Testis (tissue), 3 donors: Measurements from ENCODE around the gene IL1RAP. TPM values are rescaled to one million over a fixed set of nuclear protein-coding genes. Genes with fewer than 3 reads are reported as not detected.
A peak's percentile ranks its signal among the peaks of the same experiment; 100 is the strongest.

Experiments
- DNase-seq: peaks from one replicate; pipeline ENCODE4 v3.0.0-alpha.2; 2019
- H3K27ac ChIP-seq, 2 donors: fragments of 200-600 bp; sonication (generic); one replicate each; pipeline ENCODE4 v1.5.1; 2019
- H3K27me3 ChIP-seq: fragments of 200-600 bp; sonication (generic); one replicate; pipeline ENCODE4 v1.5.1; 2019
- H3K36me3 ChIP-seq: fragments of 200-600 bp; sonication (generic); one replicate; pipeline ENCODE4 v1.5.1; 2017; ENCODE audit warnings: low read depth; ENCODE audit errors: missing control alignments
- H3K4me1 ChIP-seq: fragments of 200-600 bp; sonication (generic); one replicate; pipeline ENCODE4 v1.5.1; 2019
- H3K4me3 ChIP-seq, 2 donors: fragments of 200-600 bp; sonication (generic); one replicate each; pipeline ENCODE4 v1.5.1; 2017 to 2019
- H3K9me3 ChIP-seq: fragments of 200-600 bp; sonication (generic); one replicate; pipeline ENCODE4 v1.5.1; 2017
- POLR2A ChIP-seq: fragments of 450-650 bp; IDR thresholded peaks from one replicate; pipeline ENCODE4 v1.6.1; 2017; ENCODE audit warnings: antibody characterized with exemption, mild to moderate bottlenecking, moderate library complexity
- WGBS, 2 donors: methylation state at CpG; one replicate each; pipeline ENCODE4 v1.1.5; 2018; 5-methylcytosine and 5-hydroxymethylcytosine counted together
- intact Hi-C: fragments of 100-400 bp; cut with DNase I; formaldehyde crosslinking; loops from one replicate; pipeline ENCODE4 v1.15.1; 2023; ENCODE audit warnings: low total_unique reads
- polyA plus RNA-seq: library from polyadenylated mRNA; stranded (reverse); fragments of 350-450 nt; fragmentation: Illumina TruSeq; extraction: RNeasy Lipid Tissue Mini Kit (QIAGEN cat#74804); gene quantifications from one replicate; pipeline ENCODE4 v1.2.3, GENCODE V29; 2014; ENCODE audit warnings: low read depth, low replicate concordance; ENCODE audit not compliant: insufficient read depth
- total RNA-seq, 2 donors: library from RNA; depleted of rRNA; stranded (reverse); fragments of >200 nt; gene quantifications; one replicate each; pipeline ENCODE4 v1.2.3, GENCODE V29; 2016
- TF ChIP-seq, protein P1 (sequence below), 3 experiments: fragments of 450-650 bp in 2 of 3; fragments of 200-600 bp in 1 of 3; sonication (generic) in 1 of 3; IDR thresholded peaks; one replicate each; pipeline ENCODE4 v1.5.1; 2016 to 2019; ENCODE audit warnings: antibody characterized with exemption in 3 of 3, mild to moderate bottlenecking in 2 of 3, moderate library complexity in 1 of 3

Gene IL1RAP
- total and polyA plus RNA-seq, 3 donors from 2014 or later = 1.7 to 3.2 (median 2.1) TPM

DNA sequence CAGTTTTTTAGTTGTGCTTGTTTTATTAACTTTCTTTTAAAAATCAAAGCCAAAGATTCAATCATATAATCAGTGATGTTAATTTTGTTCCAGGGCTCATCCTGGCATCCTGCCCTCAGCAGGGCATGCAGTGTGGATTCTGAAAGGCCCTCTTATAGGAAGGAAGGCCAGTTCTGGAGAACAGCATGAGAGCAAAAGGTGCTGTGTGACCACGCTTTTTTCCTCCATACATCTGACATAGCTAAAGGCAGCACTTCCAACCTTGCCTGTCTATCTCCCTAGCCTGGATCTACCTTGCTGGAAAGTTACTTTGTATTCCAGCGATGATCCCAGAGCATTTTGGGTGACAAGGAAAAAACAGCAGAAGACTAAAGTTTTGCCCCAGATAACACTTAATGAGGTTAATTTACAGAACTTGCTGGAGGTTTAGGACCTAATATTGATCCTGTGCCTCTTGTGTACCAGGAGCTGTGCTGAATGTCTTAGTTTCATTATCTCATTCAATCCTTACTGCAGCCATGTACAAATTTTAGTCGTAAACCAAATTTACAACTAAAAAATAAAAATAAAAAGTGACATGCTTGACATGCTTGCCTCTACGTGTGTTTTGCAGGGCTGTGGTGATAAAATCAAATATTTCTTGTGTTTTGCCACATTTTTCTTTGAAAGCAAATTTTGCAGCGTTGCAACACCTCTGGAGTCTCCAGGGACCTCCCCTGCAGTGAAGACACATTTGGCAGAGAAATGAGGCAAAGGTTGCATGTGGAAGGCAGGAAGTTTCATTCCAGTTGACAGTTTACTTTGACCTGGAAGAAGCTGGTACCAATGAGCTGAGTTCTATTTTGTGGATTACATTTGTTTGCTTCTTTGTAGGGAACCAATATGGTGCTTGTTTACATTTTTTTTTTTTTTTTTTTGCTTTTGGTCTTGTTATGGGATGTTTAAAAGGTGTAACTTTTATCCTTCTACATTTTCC, 13.2 kb downstream of the IL1RAP start:
- WGBS, 2 donors = 84 to 90% methylated on average over 5 of the region's 5 CpGs
- Histone ChIP-seq H3K27me3 (no peaks in the 10 kb centered on the region), H3K4me3 (no peak overlapping the region), H3K36me3 (no peaks in the 10 kb centered on the region), H3K27ac (no peak overlapping the region), H3K4me1 (no peaks in the 10 kb centered on the region), H3K9me3 (no peaks in the 10 kb centered on the region)
- TF ChIP-seq POLR2A = no peak
- TF ChIP-seq, protein P1, sequence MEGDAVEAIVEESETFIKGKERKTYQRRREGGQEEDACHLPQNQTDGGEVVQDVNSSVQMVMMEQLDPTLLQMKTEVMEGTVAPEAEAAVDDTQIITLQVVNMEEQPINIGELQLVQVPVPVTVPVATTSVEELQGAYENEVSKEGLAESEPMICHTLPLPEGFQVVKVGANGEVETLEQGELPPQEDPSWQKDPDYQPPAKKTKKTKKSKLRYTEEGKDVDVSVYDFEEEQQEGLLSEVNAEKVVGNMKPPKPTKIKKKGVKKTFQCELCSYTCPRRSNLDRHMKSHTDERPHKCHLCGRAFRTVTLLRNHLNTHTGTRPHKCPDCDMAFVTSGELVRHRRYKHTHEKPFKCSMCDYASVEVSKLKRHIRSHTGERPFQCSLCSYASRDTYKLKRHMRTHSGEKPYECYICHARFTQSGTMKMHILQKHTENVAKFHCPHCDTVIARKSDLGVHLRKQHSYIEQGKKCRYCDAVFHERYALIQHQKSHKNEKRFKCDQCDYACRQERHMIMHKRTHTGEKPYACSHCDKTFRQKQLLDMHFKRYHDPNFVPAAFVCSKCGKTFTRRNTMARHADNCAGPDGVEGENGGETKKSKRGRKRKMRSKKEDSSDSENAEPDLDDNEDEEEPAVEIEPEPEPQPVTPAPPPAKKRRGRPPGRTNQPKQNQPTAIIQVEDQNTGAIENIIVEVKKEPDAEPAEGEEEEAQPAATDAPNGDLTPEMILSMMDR (IDR thresholded peaks at IDR 0.05) = no peak
- intact Hi-C loops = no loop called here
- no peak for DNase-seq

DNA sequence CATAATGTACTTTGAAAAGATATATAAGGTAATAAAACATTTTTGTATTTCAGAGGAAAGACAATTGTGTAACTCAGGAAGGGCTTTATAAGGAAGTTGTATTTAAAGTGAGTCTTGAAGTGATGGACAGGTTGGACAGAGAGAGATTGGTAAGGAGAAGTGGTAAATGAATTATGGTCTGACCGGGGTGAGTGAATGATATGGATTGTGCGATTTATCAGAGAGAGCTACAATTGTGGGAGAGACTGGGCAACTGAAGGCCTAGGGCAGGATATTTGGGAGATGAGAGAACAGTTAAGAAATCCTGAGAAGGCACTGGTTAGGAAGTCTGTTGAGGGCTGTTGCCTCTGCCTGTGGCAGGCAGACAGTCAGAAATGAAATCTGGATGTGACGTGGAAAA, 14.8 kb downstream of the IL1RAP start:
- Histone ChIP-seq H3K27me3 (no peaks in the 10 kb centered on the region), H3K27ac (no peak overlapping the region), H3K9me3 (no peaks in the 10 kb centered on the region), H3K4me1 (peaks cover 4% of the 10 kb centered on the region), H3K4me3 (no peak overlapping the region), H3K36me3 (no peaks in the 10 kb centered on the region)
- WGBS, 2 donors = 80 to 85% methylated on average over 3 of the region's 3 CpGs
- DNase-seq = no peak
- intact Hi-C loops = no loop called here
- TF ChIP-seq, protein P1 (IDR thresholded peaks at IDR 0.05) = no peak
- TF ChIP-seq POLR2A = no peak

DNA sequence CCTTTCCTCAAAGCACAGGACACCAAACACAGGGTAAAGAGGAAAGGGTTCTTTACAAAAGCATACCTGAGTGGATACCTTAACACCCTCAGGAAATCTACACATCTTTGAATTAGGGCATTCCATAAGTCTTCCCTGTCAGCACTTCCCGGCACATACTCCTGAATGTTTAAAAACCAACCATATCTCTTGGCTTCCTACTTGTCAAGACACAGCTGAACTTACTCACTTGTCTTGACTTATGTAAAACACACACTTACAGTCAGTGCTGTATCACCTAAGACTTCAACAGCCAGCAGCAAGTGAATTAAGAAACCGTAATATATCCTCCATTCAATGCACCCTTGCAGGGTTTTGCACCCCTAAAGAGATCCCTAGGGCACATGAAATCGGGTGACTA, 17.5 kb downstream of the IL1RAP start:
- no peaks in the 10 kb centered on the region for H3K27me3 ChIP-seq
- no peak overlapping the region for H3K27ac ChIP-seq
- H3K4me1 ChIP-seq = peaks cover 4% of the 10 kb centered on the region
- no peaks in the 10 kb centered on the region for H3K36me3 ChIP-seq
- TF ChIP-seq, protein P1 (IDR thresholded peaks at IDR 0.05) = no peak
- 89 to 93% methylated on average over 3 of the region's 3 CpGs for WGBS, 2 donors
- H3K9me3 ChIP-seq = no peaks in the 10 kb centered on the region
- intact Hi-C loops = no loop called here
- no peak for DNase-seq
- no peak overlapping the region for H3K4me3 ChIP-seq

DNA sequence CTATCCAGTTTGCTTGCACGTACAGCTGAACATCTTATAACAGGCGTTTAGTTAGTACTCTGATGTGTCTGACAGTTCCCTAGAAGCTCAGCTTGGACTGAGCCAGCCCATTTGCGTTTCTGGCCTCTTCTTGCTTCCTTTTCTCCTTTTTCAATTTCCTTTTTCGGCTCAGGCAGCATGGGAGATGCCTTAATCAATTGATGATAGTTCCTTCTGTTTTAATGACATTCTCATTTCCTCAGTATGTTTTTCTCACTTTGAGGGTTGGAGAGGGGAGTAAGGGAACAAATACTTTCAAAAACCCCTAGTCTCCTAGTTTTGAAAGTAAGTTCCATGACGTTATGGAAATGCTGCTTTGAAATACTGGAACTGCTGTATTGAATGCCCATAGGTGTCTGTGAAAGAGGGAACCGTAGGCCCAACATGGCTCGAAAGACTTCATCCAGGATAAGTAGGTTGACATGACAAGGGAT, 18.9 kb downstream of the IL1RAP start:
- no peak for DNase-seq
- 74 to 89% methylated on average over 7 of the region's 7 CpGs for WGBS, 2 donors
- Histone ChIP-seq H3K4me3 (no peak overlapping the region), H3K9me3 (no peaks in the 10 kb centered on the region), H3K36me3 (no peaks in the 10 kb centered on the region), H3K27me3 (no peaks in the 10 kb centered on the region), H3K4me1 (peaks cover 4% of the 10 kb centered on the region), H3K27ac (peak overlapping the region in 1 of 2 donors; percentile 26)
- TF ChIP-seq, protein P1 (IDR thresholded peaks at IDR 0.05) = no peak
- no peak for TF ChIP-seq POLR2A
- intact Hi-C loops = no loop called here
